WI38 (cell line): ENCODE measurements around the gene RBPJ.

Experiments used
- H3K4me3 ChIP-seq: 2 replicates; pipeline ENCODE4 v1.5.1; 2011; ENCODE audit warnings: low read depth, mild to moderate bottlenecking, control low read depth, low read length
- TF ChIP-seq, protein P1 (sequence below): IDR thresholded peaks from 2 replicates; pipeline ENCODE4 v1.5.1; 2012; ENCODE audit warnings: low read depth, mild to moderate bottlenecking, control low read depth, low read length

Gene RBPJ

DNA sequence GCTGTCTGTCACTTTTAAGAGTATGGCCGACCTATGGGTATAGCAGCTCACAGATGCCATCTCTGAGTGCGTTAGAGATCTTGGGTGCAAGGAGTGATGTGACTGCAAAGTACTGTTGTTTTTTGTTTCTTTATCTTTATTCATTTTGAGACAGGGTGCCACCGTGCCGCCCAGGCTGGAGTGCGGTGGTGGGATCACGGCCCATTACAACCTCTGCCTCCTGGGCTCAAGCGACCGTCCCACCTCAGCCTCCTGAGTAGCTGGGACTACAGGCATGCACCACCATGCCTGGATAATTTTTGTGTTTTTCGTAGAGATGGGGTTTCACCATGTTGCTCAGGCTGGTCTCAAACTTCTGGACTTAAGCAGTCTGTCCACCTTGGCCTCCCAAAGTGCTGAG, 98.0 kb downstream of the RBPJ start:
- TF ChIP-seq, protein P1, sequence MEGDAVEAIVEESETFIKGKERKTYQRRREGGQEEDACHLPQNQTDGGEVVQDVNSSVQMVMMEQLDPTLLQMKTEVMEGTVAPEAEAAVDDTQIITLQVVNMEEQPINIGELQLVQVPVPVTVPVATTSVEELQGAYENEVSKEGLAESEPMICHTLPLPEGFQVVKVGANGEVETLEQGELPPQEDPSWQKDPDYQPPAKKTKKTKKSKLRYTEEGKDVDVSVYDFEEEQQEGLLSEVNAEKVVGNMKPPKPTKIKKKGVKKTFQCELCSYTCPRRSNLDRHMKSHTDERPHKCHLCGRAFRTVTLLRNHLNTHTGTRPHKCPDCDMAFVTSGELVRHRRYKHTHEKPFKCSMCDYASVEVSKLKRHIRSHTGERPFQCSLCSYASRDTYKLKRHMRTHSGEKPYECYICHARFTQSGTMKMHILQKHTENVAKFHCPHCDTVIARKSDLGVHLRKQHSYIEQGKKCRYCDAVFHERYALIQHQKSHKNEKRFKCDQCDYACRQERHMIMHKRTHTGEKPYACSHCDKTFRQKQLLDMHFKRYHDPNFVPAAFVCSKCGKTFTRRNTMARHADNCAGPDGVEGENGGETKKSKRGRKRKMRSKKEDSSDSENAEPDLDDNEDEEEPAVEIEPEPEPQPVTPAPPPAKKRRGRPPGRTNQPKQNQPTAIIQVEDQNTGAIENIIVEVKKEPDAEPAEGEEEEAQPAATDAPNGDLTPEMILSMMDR = no peak
- H3K4me3 ChIP-seq = no peak overlapping the region

DNA sequence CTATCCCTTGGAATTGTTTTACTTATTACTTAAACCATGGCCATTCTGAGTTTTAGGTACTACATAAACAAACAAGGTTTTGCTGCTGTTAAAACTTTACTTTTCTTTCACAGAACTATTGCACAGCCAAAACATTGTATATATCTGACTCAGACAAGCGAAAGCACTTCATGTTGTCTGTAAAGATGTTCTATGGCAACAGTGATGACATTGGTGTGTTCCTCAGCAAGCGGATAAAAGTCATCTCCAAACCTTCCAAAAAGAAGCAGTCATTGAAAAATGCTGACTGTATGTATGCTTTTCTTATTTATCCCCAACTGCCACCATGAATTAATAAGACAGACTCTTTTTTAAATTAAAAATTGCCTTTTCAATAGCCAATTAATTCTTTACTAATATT, 99.6 kb downstream of the RBPJ start:
- TF ChIP-seq, protein P1 = no peak
- no peak overlapping the region for H3K4me3 ChIP-seq

DNA sequence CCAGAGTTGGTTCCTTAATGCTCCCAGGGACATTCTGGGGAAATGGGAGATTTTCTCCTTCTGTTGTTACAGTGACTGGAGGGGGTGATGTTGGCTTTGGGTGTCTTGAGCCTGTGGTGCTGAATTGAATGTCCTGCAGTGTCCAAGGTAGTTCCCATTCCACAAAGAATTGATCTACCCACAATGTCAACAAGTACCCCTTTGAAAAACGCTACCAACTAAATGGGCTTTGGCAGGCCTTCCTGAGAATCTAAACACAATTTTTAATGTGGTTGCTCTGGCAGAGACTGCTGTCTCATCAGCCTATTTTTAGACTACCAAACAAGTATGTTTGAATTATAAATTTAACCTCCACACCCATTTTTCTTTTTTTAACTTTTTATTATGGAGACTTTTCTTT, 100.1 kb downstream of the RBPJ start:
- H3K4me3 ChIP-seq = no peak overlapping the region
- TF ChIP-seq, protein P1 = no peak

DNA sequence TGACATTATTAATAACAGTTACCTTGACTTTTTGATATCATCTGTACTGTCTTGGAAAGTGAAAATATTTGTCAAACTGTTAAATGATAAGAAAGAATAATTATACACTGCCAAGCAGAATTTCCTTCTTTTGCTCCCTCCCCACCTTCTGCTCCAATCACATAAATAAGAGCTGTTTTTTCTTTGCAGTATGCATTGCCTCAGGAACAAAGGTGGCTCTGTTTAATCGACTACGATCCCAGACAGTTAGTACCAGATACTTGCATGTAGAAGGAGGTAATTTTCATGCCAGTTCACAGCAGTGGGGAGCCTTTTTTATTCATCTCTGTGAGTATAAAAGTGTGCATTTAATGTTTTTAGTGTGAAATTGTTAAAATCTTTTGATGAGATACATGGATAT, 103.3 kb downstream of the RBPJ start:
- no peak overlapping the region for H3K4me3 ChIP-seq
- TF ChIP-seq, protein P1 = no peak

- TF ChIP-seq, protein P1 = no peak
- H3K4me3 ChIP-seq = no peak overlapping the region
Measured at GRCh38 chr4:26424838-26425237, 104.0 kb downstream of the RBPJ start.

DNA sequence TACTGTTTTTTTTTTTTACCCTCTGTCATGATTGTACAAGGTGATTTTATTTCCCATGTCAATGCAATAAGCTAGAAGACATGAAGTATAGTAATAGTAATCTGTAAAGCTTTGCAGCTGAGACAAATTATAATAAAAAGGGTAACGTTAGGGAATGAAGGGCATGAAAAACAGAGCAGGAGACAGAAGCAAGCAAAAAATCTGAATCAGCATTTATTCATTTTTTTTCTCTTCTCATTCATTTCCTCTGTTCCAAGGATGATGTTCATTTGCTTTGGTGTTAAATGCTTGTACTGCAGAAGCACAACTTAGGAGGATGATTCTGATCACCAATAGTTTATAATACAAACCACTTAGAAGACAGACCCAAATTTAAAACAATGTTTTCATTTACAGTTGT, 105.1 kb downstream of the RBPJ start:
- TF ChIP-seq, protein P1 = no peak
- no peak overlapping the region for H3K4me3 ChIP-seq

- TF ChIP-seq, protein P1 = no peak
Measured at GRCh38 chr4:26426892-26427291, 106.1 kb downstream of the RBPJ start.

More at GRCh38 chr4:26426892-26427291, 106.1 kb downstream of the RBPJ start:
- H3K4me3 ChIP-seq = no peak overlapping the region
